Activated CD8-positive, alpha-beta memory T cell treated with anti-CD3 and anti-CD28 coated beads for 36 hours (primary cell): ENCODE measurements around the gene VCL. TPM values are rescaled to one million over a fixed set of nuclear protein-coding genes. Genes with fewer than 3 reads are reported as not detected.

Experiments used
- CTCF ChIA-PET: fragments of 350-600 bp; sonication (Branson Sonifier 250); formaldehyde crosslinking; loops from one replicate; lab custom pipeline; 2021; ENCODE audit warnings: antibody characterized with exemption; lab: Charles Lee
- POLR2A ChIA-PET: fragments of 350-600 bp; sonication (Branson Sonifier 250); formaldehyde crosslinking; loops from one replicate; lab custom pipeline; 2021; ENCODE audit warnings: antibody characterized with exemption; lab: Charles Lee
- total RNA-seq, 2 experiments: library from RNA; stranded (reverse); gene quantifications; one replicate each; pipeline ENCODE4 v1.2.3, GENCODE V29; 2021

VCL gene
- total RNA-seq, 2 experiments from 2014 or later, result 25.4 to 25.9 TPM

DNA sequence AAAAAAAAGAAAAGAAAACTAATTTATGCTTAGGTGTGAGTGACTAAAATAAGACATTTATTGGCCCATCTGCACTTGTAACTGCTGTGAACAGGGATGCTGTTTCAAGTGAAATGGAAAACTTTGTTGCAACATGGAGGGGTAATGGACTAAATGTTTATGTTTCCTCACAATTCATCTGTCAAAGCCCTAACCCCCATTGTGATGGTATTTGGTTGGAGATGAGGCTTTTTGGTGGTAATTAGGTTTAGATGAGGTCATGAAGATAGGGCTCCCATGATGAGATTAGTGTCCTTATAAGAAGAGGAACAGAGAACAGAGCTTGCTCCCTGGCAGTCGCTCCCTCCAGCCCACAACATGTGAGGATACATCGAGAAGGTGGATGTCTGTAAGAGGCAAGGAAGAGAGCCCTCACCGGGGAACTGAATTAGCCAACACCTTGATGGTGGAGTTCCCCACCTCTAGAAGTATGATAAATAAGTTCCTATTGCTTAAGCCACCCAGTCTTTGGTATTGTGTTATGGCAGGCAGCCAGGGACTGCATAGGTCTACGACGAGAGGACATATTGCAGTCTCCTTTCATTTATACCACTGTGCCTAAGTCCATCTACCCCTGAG lies 28.6 kb upstream of the VCL start:
- ChIA-PET POLR2A (no interaction called here), CTCF (no interaction called here)

- CTCF ChIA-PET, result no interaction called here
- POLR2A ChIA-PET, result no interaction called here
These were observed 27.1 kb upstream of the VCL start for GRCh38 chr10:73970845-73971244.

DNA sequence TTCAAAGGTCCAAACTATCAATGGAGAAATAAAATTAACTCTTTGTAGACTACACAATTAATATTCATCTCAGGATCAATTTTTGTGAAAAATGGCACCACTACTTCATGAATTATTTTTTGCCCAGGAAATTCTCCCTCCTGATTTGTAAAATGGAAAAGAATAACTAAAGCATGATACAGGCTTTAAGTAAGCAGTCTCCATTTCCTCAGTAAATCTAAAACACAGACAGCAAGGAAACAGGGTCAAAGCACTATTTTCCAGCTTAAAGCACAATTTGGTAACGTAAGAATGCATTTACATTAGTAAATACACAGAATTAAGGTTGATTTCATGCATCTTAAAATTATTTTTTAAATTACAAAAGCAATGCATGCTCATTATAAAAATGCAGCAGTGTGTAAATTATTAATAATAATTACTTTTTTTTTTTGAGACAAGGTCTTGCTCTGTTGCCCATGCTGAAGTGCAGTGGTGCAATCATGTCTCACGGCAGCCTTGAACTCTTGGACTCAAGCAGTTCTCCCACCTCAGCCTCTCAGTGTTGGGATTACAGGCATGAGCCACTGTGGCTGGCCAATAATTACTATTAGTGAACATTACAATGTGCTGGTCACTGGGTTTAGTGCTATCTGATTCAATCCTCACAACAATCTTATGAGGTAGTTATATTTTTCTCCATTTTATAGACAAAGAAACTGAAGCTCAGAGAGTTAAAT lies 26.1 kb upstream of the VCL start:
- ChIA-PET POLR2A (no interaction called here), CTCF (no interaction called here)

DNA sequence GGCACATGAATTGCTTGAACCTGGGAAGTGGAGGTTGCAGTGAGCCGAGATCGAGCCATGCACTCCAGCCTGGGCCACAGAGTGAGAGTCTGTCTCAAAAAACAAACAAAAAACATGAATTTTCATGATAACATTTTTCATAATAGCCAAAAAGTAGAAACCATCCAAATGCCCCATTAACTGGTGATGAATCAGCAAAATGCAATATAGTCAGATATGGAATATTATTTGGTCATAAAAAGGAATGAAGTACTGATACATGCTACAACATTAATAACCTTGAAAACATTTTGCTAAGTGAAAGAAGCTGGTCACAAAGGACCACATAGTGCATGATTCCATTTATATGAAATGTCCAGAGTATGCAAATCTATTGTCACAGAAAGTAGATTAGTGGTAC lies 24.5 kb upstream of the VCL start:
- POLR2A ChIA-PET, result interaction anchor here (0.6 kb wide), 1 partner anchor 1058 kb away, joined by 4 read pairs; no protein-coding TSS in a partner anchor
- CTCF ChIA-PET, result no interaction called here

- CTCF ChIA-PET, result no interaction called here
- POLR2A ChIA-PET, result no interaction called here
These were observed 23.5 kb upstream of the VCL start for GRCh38 chr10:73974309-73974946.

DNA sequence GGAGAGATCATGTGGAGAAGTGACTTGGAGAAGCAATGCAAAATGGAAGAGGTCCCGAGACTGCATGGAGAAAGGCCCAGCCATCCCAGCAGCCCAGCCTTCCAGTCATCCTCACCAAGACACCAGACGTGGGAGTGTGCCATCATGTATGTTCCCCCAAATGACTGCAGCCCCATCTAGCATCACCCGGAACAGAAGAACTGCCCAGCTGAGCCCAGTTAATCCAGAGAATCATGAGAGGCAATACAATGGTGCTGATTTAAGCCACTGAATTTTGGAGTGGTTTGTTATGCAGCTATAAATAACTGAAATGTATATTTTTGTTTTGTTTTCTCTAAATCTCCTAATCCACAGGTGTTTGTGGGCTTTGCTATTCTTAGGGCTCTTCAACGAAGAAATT lies 22.5 kb upstream of the VCL start:
- ChIA-PET CTCF (no interaction called here), POLR2A (no interaction called here)

DNA sequence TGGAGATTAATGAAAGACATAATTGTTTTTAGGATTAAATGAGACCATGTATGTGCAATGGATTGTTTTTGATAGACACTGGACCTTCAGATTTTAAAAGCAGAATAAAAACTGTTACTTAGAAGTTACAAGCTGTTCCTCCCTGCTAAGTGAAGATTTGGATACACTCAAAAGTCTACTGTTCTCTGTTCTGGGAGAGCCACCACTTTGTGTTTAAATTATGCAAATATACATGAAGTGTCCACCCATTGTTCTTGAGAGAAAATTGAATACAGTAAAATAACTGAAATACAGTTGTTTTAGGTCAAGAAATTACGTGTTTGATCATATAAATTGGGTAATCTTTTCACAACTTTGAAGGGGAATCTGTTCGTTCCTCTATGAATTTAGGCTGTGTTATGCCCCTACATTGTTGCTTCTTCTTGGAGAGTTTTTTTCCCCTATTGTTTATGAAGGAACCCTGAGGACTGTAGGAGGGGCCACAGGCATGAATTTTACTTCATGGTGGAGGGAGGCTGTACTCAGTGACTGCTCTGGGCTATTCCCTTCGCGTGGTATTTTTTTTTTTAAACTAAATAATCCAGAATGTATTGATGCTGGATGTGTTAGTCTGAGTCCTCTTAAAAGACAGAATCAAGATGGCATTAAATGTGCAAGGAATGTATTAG lies 18.6 kb upstream of the VCL start:
- ChIA-PET CTCF (no interaction called here), POLR2A (interaction anchor here (0.6 kb wide), 1 partner anchor 42 kb away, joined by 4 read pairs; no protein-coding TSS in a partner anchor)

DNA sequence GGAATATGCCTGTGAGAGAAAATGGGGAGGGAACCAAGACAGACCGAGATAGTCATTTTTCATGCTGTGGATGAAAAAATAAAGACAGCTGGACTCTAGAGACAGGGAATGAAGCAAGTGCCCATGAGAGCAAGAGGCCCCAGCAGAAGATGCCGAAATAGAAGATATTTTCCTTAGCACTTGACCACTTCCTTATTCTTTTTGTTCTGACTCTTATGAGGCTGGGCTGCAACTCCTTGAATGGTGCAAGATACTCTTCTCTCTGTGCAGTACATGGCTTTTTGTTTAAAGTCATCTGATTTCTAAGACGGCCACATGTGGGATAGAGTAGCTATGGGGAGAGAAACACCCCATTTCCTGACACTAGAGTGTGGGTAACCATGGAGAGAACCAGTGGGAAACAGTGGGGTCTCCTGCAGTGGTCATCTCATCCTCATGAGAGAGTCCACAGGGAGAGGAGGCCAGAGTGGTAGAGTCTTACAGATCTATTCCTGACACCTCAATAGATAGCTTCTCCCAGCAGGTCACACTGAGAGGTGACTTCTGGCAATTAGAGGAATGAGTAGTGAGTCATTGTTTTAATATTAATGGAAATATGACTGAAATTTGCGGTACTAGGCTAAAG lies 18.0 kb upstream of the VCL start:
- POLR2A ChIA-PET, result no interaction called here
- CTCF ChIA-PET, result no interaction called here

DNA sequence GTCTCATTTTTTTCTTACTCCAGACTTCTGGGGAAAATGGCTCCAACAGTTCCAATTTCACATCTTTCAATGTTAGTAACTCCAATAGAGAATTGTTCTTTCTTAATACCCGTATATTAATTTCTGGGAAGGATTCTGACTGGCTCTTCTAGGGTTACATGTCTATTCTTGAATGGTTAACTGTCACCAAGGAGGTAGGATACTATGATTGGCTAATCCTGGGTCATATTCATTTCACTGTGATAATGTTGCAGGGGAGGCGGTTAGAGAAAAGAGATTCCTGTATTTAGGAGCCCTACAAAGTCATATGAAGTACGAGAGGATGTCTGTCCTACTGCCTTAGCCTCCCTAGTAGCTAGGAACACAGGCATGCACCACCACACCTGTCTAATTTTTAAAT lies 16.1 kb upstream of the VCL start:
- POLR2A ChIA-PET, result no interaction called here

DNA sequence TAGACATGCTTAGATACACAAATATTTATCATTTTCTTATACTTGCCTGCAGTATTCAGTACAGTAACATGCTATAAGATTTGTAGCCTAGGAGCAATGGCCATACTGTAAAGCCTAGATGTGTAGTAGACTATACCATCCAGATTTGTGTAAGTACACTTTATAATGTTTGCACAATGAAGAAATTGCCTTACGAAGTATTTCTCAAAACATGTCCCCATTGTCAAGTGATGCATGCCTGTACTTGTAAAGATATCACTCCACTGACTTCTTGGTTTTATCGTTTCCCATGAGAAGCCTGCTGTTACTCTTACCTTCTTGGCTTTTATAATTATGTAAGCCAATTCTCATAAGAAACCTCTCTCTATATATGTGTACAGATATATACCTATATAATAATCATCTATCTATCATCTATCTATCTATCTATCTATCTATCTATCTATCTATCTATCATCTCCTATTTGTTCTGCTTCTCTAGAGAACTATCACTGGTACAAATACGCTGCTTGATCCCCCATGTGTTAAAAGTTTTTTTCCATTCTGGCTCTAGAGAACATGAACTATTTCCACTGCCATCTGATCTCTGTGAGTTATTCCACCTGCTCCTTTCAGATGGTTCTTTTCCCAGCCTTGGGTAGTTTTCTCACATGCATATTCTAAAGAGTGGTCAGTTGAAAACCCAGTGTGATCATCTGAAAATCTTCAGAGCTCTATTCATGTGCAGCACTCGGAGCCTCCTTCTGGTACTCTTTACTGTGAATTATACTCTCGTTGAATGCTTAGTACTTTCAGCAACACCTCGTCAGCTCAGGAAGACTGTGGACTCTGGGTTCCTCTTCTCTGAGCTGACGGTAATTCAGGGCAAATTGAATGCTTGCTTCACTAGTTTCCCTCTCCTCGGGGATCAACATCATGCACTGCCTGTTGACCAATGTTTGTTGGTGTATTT lies 14.5 kb upstream of the VCL start:
- ChIA-PET CTCF (interaction anchor here (1.3 kb wide), 2 partner anchors 8 to 43 kb away, joined by 3 read pairs; no protein-coding TSS in a partner anchor), POLR2A (no interaction called here)

More for the DNA sequence above, 16.1 kb upstream of the VCL start:
- CTCF ChIA-PET, result interaction anchor here (1.3 to 1.6 kb wide), 3 partner anchors 10 to 122 kb away, joined by 3 to 4 read pairs (median 3); no protein-coding TSS in a partner anchor

DNA sequence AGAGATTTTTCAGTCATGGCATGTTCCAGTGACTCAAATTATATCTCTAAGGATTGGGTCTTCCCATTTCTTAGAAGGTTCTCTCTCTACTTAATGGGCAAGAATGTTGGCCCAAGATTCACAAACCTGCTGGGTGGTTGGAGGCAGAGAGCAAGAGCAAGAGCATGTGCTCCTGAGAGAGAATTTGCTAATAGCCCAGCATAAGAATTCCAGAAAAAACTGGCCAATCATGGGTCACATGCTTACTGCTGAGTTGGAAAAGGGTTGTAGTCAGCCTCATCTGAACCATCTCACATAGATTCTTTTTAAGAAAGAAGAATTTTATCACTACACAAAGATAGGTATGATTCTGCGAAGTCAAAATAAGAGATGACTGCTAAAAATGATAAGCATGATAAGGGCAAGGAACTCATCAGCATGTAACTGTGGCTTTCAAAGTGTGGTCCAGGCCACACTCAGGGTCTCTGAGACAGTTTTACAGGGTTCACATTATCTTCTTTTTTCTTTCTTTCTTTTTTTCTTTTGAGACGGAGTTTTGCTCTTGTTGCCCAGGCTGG lies 8.2 kb upstream of the VCL start:
- ChIA-PET POLR2A (no interaction called here), CTCF (no interaction called here)

- CTCF ChIA-PET, result interaction anchor here (0.6 to 2.2 kb wide), 4 partner anchors 9 to 158 kb away, joined by 3 to 7 read pairs (median 3); no protein-coding TSS in a partner anchor
- POLR2A ChIA-PET, result no interaction called here
These were observed 6.6 kb upstream of the VCL start for GRCh38 chr10:73991203-73991883.

GRCh38 chr10:73991884-73992245 lies 6.1 kb upstream of the VCL start:
- POLR2A ChIA-PET, result no interaction called here
- CTCF ChIA-PET, result interaction anchor here (0.6 to 2.2 kb wide), 3 partner anchors 9 to 158 kb away, joined by 3 to 7 read pairs (median 3); no protein-coding TSS in a partner anchor

- ChIA-PET CTCF (interaction anchor here (0.6 to 2.2 kb wide), 2 partner anchors 36 to 160 kb away, joined by 3 to 7 read pairs; no protein-coding TSS in a partner anchor), POLR2A (no interaction called here)
These were observed 4.8 kb upstream of the VCL start for GRCh38 chr10:73992899-73993788.

DNA sequence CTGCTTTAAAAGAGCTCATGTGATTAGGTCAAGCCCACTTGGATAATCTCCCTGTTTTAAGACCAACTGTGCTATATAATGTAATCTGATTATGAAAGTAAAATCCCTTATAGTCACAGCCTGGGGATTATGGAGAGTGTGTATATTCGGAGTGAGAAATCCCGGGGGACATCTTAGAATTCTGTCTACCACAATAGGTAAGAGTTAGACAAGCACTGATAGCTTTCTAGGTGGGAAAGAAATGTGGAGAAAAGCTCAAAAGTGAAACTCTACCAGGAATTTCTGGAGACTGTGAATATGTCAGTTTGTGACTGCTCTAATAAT lies 2.9 kb upstream of the VCL start:
- CTCF ChIA-PET, result no interaction called here
- POLR2A ChIA-PET, result interaction anchor here (0.5 to 0.6 kb wide), 2 partner anchors 116 to 158 kb away, joined by 3 read pairs; no protein-coding TSS in a partner anchor

GRCh38 chr10:73997461-73997786 lies 492 bp upstream of the VCL start:
- POLR2A ChIA-PET, result no interaction called here
- CTCF ChIA-PET, result interaction anchor here (1.1 kb wide), 1 partner anchor 78 kb away, joined by 3 read pairs; no protein-coding TSS in a partner anchor

DNA sequence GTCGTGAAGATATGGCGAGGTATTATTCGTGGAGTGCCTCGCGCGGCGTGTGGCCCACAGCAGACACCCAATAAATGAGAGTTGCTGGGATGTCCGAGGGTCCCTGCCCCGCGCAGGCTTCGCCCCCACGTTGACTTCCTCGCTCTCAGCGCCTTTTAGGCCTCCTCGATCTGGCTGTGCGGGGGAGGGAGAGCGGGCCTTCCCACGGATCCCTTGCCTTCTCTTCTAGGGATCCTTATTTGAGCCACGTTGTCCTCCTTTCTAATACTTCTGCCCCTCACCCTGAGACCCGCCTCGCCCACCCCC lies 660 bp downstream of the VCL start:
- ChIA-PET CTCF (interaction anchor here (1.8 kb wide), 1 partner anchor 41 kb away, joined by 4 read pairs; no protein-coding TSS in a partner anchor), POLR2A (interaction anchor here (0.6 kb wide), 1 partner anchor 237 kb away, joined by 3 read pairs; no protein-coding TSS in a partner anchor)
